GM19468 (cell line): Measurements from ENCODE around the gene TMEM256.

Experiments
- ATAC-seq: cut with Tn5 transposase; IDR thresholded peaks from one replicate; pipeline ENCODE4 v1.9.1; 2021; ENCODE audit warnings: mild to moderate bottlenecking, moderate library complexity, moderate number of reproducible peaks; ENCODE audit not compliant: unreplicated experiment; ENCODE audit errors: extremely low read depth

The TMEM256 gene

DNA sequence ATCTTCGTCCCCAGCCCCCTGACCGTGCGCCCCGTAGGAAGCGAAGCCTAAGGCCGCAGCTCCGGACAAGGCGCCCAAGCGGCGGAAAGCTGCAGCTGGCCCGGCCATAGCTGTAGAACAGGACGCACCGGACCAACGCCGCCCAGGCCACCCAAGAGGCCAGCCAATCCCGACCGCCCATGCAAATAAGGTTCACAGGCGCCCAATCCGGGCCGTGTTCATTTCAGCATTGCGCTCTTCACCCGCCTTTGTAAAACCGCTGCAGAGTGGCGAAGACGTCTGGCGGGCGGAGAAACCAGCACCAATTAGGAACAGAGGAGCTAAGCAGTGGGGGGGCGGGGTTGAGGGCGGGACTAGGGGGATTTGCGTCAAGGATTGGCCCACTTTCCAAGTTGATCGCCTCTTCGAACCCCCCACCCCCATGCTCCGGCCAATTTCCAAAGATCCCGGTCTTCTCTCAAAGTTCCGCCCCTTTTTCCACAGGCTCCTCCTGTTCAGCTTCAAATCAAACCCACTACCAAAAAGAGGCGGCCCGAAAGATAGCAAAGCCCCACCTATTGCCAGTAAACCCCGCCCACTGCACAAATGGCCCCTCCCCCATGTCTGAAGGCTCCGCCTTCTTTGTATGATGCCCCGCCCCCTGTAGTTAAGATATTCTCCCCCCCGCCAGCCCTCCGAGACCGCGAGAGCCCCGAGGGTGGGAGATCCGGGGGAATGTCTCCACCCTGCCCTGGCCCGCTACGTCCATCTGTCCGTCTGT, at the start of gene TMEM256:
Gene TMEM256 (minus strand): TSS at position 121 of the 760 bp plus-strand sequence. CDS start 13 bp downstream, at position 108.
- peak; percentile 81 for ATAC-seq

DNA sequence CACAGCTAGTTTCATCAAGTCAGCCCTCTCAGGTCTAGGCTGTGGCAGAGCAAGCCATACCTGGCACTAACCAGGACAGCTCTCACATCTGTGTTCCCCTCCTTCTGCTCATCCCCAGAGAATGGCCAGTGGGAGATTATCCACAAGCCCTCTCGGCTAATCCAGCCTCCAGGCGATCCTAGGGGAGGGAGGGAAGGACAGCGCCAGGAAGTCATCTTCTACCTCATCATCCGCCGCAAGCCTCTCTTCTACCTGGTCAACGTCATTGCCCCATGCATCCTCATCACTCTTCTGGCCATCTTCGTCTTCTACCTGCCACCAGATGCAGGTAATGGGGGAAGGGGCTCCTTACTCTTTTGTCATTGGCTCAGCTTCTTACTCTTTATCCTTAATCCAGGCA, 44.6 kb upstream of the TMEM256 start:
- no peak for ATAC-seq

DNA sequence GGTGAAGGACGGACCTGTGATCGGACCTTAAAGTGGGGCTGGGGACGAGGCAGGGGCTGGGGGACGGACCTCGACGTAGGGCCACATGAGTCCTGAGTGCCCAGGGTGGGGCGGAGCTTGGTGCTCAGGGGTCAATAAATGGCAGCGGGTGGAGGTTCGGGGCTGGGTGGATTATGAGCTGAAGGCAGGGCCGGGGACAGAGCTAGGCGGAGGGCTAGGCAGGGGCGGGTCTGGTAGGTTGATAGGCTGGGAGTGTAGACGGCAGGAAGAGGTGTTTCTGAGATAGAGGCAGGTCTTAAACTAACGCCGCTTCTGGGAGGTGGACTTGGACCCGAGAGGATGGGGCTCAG, 41.7 kb upstream of the TMEM256 start:
- ATAC-seq = no peak

GRCh38 chr17:7444682-7445618, 41.1 kb upstream of the TMEM256 start, which contains the start of gene CHRNB1:
TSS of gene CHRNB1 (plus strand) at chr17:7445061. CDS start at chr17:7445128, 67 bp downstream.
- no peak for ATAC-seq

GRCh38 chr17:7443499-7444485, 39.9 kb upstream of the TMEM256 start:
- ATAC-seq = no peak

GRCh38 chr17:7442142-7442541, 38.2 kb upstream of the TMEM256 start:
- no peak for ATAC-seq

GRCh38 chr17:7441266-7441665, 37.4 kb upstream of the TMEM256 start:
- no peak for ATAC-seq

- no peak for ATAC-seq
These were observed 36.9 kb upstream of the TMEM256 start for GRCh38 chr17:7440834-7441195.

DNA sequence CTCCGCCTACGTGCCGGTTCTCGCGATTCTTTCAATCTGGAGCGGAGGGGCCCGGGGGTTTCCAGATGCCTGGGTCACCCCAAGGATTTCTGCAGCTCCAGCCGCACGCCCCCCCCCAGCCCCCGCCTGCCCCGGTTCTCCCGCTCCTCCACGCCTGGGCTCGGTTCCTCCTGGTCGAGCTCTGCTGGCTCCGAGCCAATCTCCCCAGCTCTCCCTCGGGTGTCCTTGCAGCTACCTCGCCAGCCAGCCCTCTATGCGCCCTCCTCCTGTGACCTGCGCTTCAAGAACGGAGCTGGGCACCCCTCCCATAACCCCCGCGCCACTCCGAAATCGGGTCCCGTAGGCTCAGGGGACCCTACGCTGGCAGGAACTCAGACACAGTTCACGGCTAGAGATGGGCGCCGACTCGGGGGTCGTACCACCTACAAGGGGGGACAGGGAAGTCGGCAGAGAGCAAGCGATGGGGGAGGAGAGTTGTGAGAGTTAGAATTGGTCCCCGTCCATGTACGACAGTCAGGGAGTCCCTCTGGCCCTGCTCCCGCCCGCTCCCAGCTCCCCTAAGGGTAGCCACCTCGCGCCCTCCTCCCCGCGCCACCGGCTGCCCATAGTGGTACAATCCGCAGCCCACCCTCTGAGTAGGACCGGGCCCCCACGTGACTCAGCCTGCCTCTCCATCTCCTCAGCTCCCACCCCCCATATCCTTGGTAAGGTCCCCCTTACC, 36.4 kb upstream of the TMEM256 start:
- ATAC-seq = no peak

DNA sequence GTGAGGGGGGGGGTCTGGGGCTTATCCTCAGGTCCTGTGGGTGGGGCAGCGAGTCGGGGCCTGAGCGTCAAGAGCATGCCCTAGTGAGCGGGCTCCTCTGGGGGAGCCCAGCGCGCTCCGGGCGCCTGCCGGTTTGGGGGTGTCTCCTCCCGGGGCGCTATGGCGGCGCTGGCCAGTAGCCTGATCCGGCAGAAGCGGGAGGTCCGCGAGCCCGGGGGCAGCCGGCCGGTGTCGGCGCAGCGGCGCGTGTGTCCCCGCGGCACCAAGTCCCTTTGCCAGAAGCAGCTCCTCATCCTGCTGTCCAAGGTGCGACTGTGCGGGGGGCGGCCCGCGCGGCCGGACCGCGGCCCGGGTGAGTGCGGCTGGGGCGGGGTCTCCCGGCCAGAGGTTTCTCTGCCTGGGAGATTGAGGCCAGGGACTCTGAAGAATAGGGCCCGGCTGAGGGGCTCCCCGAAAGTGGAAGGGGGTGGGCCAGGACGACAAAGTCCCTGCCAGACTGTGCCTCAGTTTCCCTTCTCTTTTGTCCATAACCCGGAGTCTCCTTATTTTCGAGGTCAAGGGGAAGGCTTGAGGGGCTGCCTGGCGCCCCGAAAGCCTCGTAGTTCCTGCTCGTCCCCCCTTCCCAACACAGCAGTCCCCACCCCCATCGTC, 35.7 kb upstream of the TMEM256 start, which contains the start of gene FGF11:
Gene FGF11 (plus strand): TSS at position 51 of the 651 bp plus-strand sequence. CDS start 109 bp downstream, at position 160.
- ATAC-seq = no peak

DNA sequence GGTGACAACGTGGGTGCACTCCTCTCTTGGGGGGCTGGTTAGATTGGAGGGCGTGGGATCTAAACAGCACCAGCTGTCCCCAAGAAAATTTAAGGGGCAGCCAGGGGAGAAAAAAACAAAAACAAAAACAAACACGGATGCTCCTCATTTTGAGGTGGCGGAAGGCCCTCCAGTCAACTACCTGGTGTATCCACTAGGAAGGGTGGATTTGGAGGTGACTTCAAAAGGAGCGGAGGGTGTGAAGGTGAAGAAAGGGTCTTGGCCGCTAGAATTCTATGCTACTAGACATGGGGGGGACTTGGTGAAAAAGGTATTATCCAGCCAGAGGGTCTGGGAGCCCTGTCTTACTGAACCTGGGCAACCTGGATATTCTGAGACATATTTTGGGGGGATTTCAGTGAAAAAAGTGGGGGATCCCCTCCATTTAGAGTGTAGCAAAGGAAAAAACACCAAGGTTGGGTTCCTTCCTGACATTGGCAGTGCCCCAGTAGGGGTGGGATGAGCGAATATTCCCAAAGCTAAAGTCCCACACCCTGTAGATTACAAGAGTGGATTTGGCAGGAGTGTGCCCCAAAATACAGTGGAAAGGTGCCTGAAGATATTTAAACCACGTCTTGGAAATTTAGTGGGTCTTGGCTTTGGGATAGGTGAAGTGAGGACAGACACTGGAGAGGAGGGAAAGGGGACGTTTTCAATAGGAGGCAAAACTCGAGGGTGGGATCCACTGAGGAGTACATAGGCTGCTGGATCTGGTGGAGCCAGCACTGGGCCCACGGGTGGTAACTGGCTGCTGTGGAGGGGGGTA, 35.0 kb upstream of the TMEM256 start:
- no peak for ATAC-seq

GRCh38 chr17:7437950-7438614, 34.2 kb upstream of the TMEM256 start:
- ATAC-seq = no peak

DNA sequence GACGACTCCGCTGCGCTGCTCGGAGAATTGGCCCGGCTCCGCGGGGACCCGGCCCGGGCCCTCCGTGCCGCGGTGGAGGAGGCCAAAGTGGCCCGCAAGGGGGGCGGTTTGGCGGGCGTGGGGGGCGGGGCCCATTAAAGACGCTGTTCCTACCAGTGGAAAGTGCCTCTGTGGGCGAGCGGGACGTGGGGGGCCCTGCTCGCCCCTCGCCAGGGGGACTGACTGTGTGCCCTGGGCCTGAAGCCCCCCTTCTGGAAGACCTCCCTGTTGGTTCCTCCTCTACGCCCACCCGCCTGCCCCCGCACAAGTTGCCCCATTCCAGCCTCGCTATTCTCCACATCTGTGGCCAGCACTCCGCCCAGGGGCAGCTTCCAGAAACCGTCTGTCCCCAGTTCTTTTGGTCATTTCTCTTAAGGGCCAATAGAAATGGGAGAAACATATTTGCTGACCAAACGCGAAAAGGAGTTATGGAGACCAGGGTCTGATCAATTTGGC, 33.5 kb upstream of the TMEM256 start:
- no peak for ATAC-seq

GRCh38 chr17:7436556-7437368, 32.9 kb upstream of the TMEM256 start:
- no peak for ATAC-seq

- no peak for ATAC-seq
These were observed 32.0 kb upstream of the TMEM256 start for GRCh38 chr17:7435676-7436555.

- no peak for ATAC-seq
These were observed 28.4 kb upstream of the TMEM256 start for GRCh38 chr17:7432296-7432695.
